HEK293 (cell line): ENCODE measurements around the gene ZSWIM7.

Experiments used
- CTCF ChIA-PET: fragments of 350-600 bp; formaldehyde crosslinking; extraction: SDS; loops from one replicate; lab custom pipeline; 2021; ENCODE audit warnings: antibody characterized with exemption; lab: Yijun Ruan, JAX
- POLR2A ChIA-PET: fragments of 300-600 bp; formaldehyde crosslinking; extraction: SDS; loops from one replicate; lab custom pipeline; 2020; ENCODE audit warnings: antibody characterized with exemption, inconsistent platforms; lab: Yijun Ruan, JAX
- H3K27ac ChIP-seq: fragments of 200-500 bp; sonication (Bioruptor generic); 2 replicates; pipeline ENCODE4 v1.5.1; 2014; ENCODE audit warnings: low read depth, low read length, control low read depth, inconsistent platforms; ENCODE audit errors: extremely low read depth
- H3K36me3 ChIP-seq, 2 experiments: fragments of 200-500 bp in 1 of 2; sonication (Bioruptor generic) in 1 of 2; 1 replicate in 1 of 2; 2 replicates in 1 of 2; pipeline ENCODE4 v1.5.1; 2014 to 2017; ENCODE audit warnings: inconsistent platforms in 2 of 2, low read length in 2 of 2; ENCODE audit not compliant: control insufficient read depth in 2 of 2, insufficient read depth in 1 of 2
- H3K4me1 ChIP-seq: fragments of 200-500 bp; sonication (Bioruptor generic); 2 replicates; pipeline ENCODE4 v1.5.1; 2014; ENCODE audit warnings: mild to moderate bottlenecking, low read length, inconsistent platforms; ENCODE audit not compliant: control insufficient read depth, insufficient read depth
- H3K4me3 ChIP-seq: 2 replicates; pipeline ENCODE4 v1.5.1; 2011; ENCODE audit warnings: low read depth, mild to moderate bottlenecking, control low read depth, low read length, moderate library complexity
- H3K9me3 ChIP-seq: fragments of 200-500 bp; sonication (Bioruptor generic); 2 replicates; pipeline ENCODE4 v1.5.1; 2014; ENCODE audit warnings: low read depth, low read length, inconsistent platforms; ENCODE audit not compliant: control insufficient read depth, insufficient read depth
- GLIS2 ChIP-seq: fragments of 450-650 bp; formaldehyde crosslinking; IDR thresholded peaks from 2 replicates; pipeline ENCODE4 v1.5.1; 2016; ENCODE audit warnings: missing biosample characterization, missing genetic modification characterization
- KLF1 ChIP-seq: fragments of 450-650 bp; formaldehyde crosslinking; IDR thresholded peaks from 2 replicates; pipeline ENCODE4 v1.5.1; 2016; ENCODE audit warnings: missing biosample characterization, missing genetic modification characterization
- KLF16 ChIP-seq: fragments of 450-650 bp; formaldehyde crosslinking; IDR thresholded peaks from 2 replicates; pipeline ENCODE4 v1.5.1; 2017; ENCODE audit warnings: missing biosample characterization, missing genetic modification characterization
- OVOL3 ChIP-seq: fragments of 450-650 bp; formaldehyde crosslinking; IDR thresholded peaks from 2 replicates; pipeline ENCODE4 v1.5.1; 2016; ENCODE audit warnings: missing biosample characterization, missing genetic modification characterization
- PRDM1 ChIP-seq: fragments of 450-650 bp; formaldehyde crosslinking; IDR thresholded peaks from 2 replicates; pipeline ENCODE4; 2016; ENCODE audit warnings: missing biosample characterization, missing genetic modification characterization
- REST ChIP-seq: fragments of 450-650 bp; formaldehyde crosslinking; IDR thresholded peaks from 2 replicates; pipeline ENCODE4 v1.5.1; 2016; ENCODE audit warnings: missing biosample characterization, missing genetic modification characterization
- ZFP69B ChIP-seq: fragments of 450-650 bp; formaldehyde crosslinking; IDR thresholded peaks from 2 replicates; pipeline ENCODE4 v1.5.1; 2016; ENCODE audit warnings: missing biosample characterization, missing genetic modification characterization
- ZIC2 ChIP-seq: fragments of 450-650 bp; formaldehyde crosslinking; IDR thresholded peaks from 2 replicates; pipeline ENCODE4 v1.5.1; 2016; ENCODE audit warnings: missing biosample characterization, missing genetic modification characterization
- ZNF510 ChIP-seq: fragments of 450-650 bp; formaldehyde crosslinking; IDR thresholded peaks from 2 replicates; pipeline ENCODE4 v1.5.1; 2018; ENCODE audit warnings: mild to moderate bottlenecking, missing genetic modification characterization, missing biosample characterization; ENCODE audit not compliant: insufficient replicate concordance
- ZNF530 ChIP-seq: fragments of 450-650 bp; formaldehyde crosslinking; IDR thresholded peaks from 2 replicates; pipeline ENCODE4 v1.5.1; 2016; ENCODE audit warnings: low read depth, missing biosample characterization, missing genetic modification characterization
- ZNF654 ChIP-seq: fragments of 450-650 bp; formaldehyde crosslinking; IDR thresholded peaks from 2 replicates; pipeline ENCODE4 v1.5.1; 2016; ENCODE audit warnings: low read depth, missing biosample characterization, missing genetic modification characterization
- ZNF747 ChIP-seq: fragments of 450-650 bp; formaldehyde crosslinking; IDR thresholded peaks from 2 replicates; pipeline ENCODE4 v1.5.1; 2016; ENCODE audit warnings: missing biosample characterization, missing genetic modification characterization
- ZNF837 ChIP-seq: fragments of 450-650 bp; formaldehyde crosslinking; IDR thresholded peaks from 2 replicates; pipeline ENCODE4 v1.5.1; 2016; ENCODE audit warnings: missing biosample characterization, missing genetic modification characterization
- TF ChIP-seq, protein P1 (sequence below): fragments of 450-650 bp; formaldehyde crosslinking; IDR thresholded peaks from 2 replicates; pipeline ENCODE4 v1.5.1; 2016; ENCODE audit warnings: missing biosample characterization, missing genetic modification characterization
- TF ChIP-seq, protein P2 (sequence below): fragments of 450-650 bp; formaldehyde crosslinking; IDR thresholded peaks from 2 replicates; pipeline ENCODE4 v1.5.1; 2016; ENCODE audit warnings: missing biosample characterization, missing genetic modification characterization

ZSWIM7 gene

DNA sequence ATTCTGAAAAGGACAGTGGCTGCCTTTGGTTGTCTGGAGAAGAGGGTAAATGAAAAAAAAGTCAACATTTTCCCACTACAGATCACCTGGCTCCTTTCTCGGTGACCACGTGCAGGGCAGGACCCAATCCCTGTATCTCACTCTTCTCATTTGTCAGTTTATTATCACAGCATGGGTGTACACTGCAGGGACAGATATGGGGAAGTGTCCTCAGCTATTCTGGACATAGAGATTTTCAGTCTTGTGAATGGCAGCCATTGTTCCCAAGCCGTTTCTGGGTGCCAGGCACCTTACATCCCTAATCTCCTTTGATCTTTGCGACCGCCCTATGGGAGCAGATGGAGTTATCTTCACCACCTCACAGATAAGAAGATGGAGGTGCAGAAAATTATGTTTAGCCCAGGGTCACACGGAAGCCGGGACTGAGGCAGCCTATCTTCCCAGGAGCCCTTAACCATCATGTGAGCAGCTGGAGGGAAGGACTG, 47.4 kb downstream of the ZSWIM7 start:
- Histone ChIP-seq H3K27ac (no peak overlapping the region), H3K4me1 (no peaks in the 10 kb centered on the region; the same call in none of the 2 replicates), H3K36me3 (peaks cover 0 to 10% of the 10 kb centered on the region in 2 experiments; a peak in 1 of 3 replicates), H3K9me3 (no peaks in the 10 kb centered on the region), H3K4me3 (no peak overlapping the region)
- POLR2A ChIA-PET = interaction anchor here (1.6 kb wide), 1 partner anchor 48 kb away, joined by 5 read pairs; the partner anchor contains the start of genes TTC19 and ZSWIM7
- CTCF ChIA-PET = interaction anchor here (0.5 kb wide), 1 partner anchor 16 kb away, joined by 4 read pairs; no protein-coding TSS in a partner anchor
- TF ChIP-seq ZNF530 (no peak), ZNF510 (tag by site-specific recombination) (no peak), KLF16 (tag by site-specific recombination) (no peak), GLIS2 (tag by site-specific recombination) (no peak), PRDM1 (tag by site-specific recombination) (no peak)

GRCh38 chr17:15951368-15952047, 48.0 kb downstream of the ZSWIM7 start:
- POLR2A ChIA-PET = interaction anchor here (1.6 kb wide), 1 partner anchor 48 kb away, joined by 5 read pairs; the partner anchor contains the start of genes TTC19 and ZSWIM7
- H3K9me3 ChIP-seq = no peaks in the 10 kb centered on the region
- peaks cover 0 to 10% of the 10 kb centered on the region in 2 experiments; a peak in 1 of 3 replicates for H3K36me3 ChIP-seq
- CTCF ChIA-PET = interaction anchor here (0.5 kb wide), 1 partner anchor 17 kb away, joined by 4 read pairs; no protein-coding TSS in a partner anchor
- H3K4me3 ChIP-seq = no peak overlapping the region
- TF ChIP-seq ZFP69B (tag by site-specific recombination) = no peak
- TF ChIP-seq ZNF837 = no peak
- TF ChIP-seq, protein P1, sequence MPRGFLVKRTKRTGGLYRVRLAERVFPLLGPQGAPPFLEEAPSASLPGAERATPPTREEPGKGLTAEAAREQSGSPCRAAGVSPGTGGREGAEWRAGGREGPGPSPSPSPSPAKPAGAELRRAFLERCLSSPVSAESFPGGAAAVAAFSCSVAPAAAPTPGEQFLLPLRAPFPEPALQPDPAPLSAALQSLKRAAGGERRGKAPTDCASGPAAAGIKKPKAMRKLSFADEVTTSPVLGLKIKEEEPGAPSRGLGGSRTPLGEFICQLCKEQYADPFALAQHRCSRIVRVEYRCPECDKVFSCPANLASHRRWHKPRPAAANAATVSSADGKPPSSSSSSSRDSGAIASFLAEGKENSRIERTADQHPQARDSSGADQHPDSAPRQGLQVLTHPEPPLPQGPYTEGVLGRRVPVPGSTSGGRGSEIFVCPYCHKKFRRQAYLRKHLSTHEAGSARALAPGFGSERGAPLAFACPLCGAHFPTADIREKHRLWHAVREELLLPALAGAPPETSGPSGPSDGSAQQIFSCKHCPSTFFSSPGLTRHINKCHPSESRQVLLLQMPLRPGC (tag by site-specific recombination) = no peak
- no peak for TF ChIP-seq ZNF747
- peak; percentile 91 for TF ChIP-seq ZIC2 (tag by site-specific recombination)
- H3K4me1 ChIP-seq = no peaks in the 10 kb centered on the region; the same call in none of the 2 replicates
- no peak overlapping the region for H3K27ac ChIP-seq

- TF ChIP-seq KLF1 (0 out of 2 replicates have a peak, but pooled peaks have one; percentile 18), OVOL3 (tag by site-specific recombination) (no peak)
- H3K36me3 ChIP-seq = peaks cover 0 to 10% of the 10 kb centered on the region in 2 experiments; a peak in 1 of 3 replicates
- H3K4me3 ChIP-seq = no peak overlapping the region
- ChIA-PET CTCF (interaction anchor here (5.1 kb wide), 1 partner anchor 50 kb away, joined by 36 read pairs; the partner anchor contains the start of genes TTC19 and ZSWIM7), POLR2A (interaction anchor here (1.2 kb wide), 1 partner anchor 51 kb away, joined by 3 read pairs; the partner anchor contains the start of genes TTC19 and ZSWIM7)
- H3K4me1 ChIP-seq = peaks cover 5% of the 10 kb centered on the region
- no peaks in the 10 kb centered on the region for H3K9me3 ChIP-seq
- no peak overlapping the region for H3K27ac ChIP-seq
These were observed 51.3 kb downstream of the ZSWIM7 start for GRCh38 chr17:15947976-15948752.

DNA sequence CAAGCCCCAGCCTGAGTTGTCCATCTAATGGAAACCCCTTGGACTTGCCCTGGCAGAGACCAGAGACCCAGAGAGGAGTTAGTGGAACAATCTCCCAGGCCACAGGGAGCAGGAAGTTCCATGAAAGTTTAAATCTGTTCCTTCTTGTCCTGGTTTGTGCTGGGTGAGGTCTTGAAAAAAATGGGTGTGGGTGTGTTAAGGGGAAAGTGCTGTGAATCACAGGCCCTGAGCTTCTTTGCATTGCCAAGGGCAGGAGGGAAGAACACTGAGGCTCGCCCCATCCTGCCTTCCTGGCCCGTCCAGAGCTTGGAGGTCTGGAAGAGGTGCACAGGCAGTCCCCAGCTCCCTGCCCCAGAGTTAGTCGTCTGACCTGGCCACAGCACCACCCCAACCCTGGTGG, 52.2 kb downstream of the ZSWIM7 start:
- peaks cover 0 to 10% of the 10 kb centered on the region in 2 experiments; a peak in 1 of 3 replicates for H3K36me3 ChIP-seq
- no peaks in the 10 kb centered on the region for H3K9me3 ChIP-seq
- H3K27ac ChIP-seq = no peak overlapping the region; the same call in 1 of the 2 replicates
- H3K4me1 ChIP-seq = peaks cover 5% of the 10 kb centered on the region
- CTCF ChIA-PET = interaction anchor here (1.5 to 5.1 kb wide), 2 partner anchors 15 to 51 kb away, joined by 3 to 36 read pairs; partner anchors contain the start of genes TTC19 and ZSWIM7
- no peak overlapping the region for H3K4me3 ChIP-seq
- POLR2A ChIA-PET = no interaction called here
- TF ChIP-seq ZNF654 (tag by site-specific recombination) (no peak), REST (tag by site-specific recombination) (no peak)
- TF ChIP-seq, protein P2, sequence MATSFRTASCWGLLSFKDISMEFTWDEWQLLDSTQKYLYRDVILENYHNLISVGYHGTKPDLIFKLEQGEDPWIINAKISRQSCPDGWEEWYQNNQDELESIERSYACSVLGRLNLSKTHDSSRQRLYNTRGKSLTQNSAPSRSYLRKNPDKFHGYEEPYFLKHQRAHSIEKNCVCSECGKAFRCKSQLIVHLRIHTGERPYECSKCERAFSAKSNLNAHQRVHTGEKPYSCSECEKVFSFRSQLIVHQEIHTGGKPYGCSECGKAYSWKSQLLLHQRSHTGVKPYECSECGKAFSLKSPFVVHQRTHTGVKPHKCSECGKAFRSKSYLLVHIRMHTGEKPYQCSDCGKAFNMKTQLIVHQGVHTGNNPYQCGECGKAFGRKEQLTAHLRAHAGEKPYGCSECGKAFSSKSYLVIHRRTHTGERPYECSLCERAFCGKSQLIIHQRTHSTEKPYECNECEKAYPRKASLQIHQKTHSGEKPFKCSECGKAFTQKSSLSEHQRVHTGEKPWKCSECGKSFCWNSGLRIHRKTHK = no peak
